Keratinocyte (primary cell): ENCODE measurements around the gene BBS2. TPM values are rescaled to one million over a fixed set of nuclear protein-coding genes. Genes with fewer than 3 reads are reported as not detected.

ENCODE experiments used
- DNase-seq: peaks from one replicate; pipeline ENCODE4 v3.0.0-alpha.2; 2011; ENCODE audit warnings: low read depth, missing footprints, low spot score
- FAIRE-seq: peaks from 2 replicates; lab custom pipeline; 2011; peaks lifted over from hg19 to GRCh38; lab: Jason Lieb, UNC
- H2AFZ ChIP-seq: 2 replicates; pipeline ENCODE4 v1.6.0; 2012; ENCODE audit warnings: low read length, control low read depth, inconsistent platforms; ENCODE audit not compliant: control insufficient read depth
- H3K27ac ChIP-seq: 2 replicates; pipeline ENCODE4 v1.5.1; 2011; ENCODE audit warnings: low read length; ENCODE audit not compliant: control insufficient read depth, insufficient read depth
- H3K27me3 ChIP-seq: 3 replicates; pipeline ENCODE4 v1.6.0; 2011; ENCODE audit warnings: low read length; ENCODE audit not compliant: control insufficient read depth, insufficient read depth; ENCODE audit errors: extremely low read depth
- H3K36me3 ChIP-seq, 2 experiments: 2 replicates in 1 of 2; 3 replicates in 1 of 2; pipeline ENCODE4 v1.5.1; 2011; ENCODE audit warnings: low read length in 2 of 2, mild to moderate bottlenecking in 1 of 2; ENCODE audit not compliant: control insufficient read depth in 2 of 2, insufficient read depth in 2 of 2; ENCODE audit errors: extremely low read depth in 1 of 2
- H3K4me1 ChIP-seq: 3 replicates; pipeline ENCODE4 v1.5.1; 2011; ENCODE audit warnings: low read length; ENCODE audit not compliant: control insufficient read depth, insufficient read depth; ENCODE audit errors: extremely low read depth
- H3K4me2 ChIP-seq: 3 replicates; pipeline ENCODE4 v1.6.0; 2011; ENCODE audit warnings: low read depth, low read length; ENCODE audit not compliant: control insufficient read depth, insufficient read depth; ENCODE audit errors: extremely low read depth
- H3K4me3 ChIP-seq, 3 experiments: fragments of 200-600 bp in 1 of 3; sonication (generic) in 1 of 3; 2 replicates in 2 of 3; 3 replicates in 1 of 3; pipeline ENCODE4 v1.5.1; 2011 to 2016; ENCODE audit warnings: low read length in 3 of 3, mild to moderate bottlenecking in 3 of 3, control low read depth in 2 of 3, inconsistent platforms in 1 of 3, low read depth in 1 of 3, mixed read lengths in 1 of 3, mixed run types in 1 of 3, moderate library complexity in 1 of 3; ENCODE audit not compliant: control insufficient read depth in 2 of 3, insufficient read depth in 2 of 3; ENCODE audit errors: extremely low read depth in 1 of 3
- H3K79me2 ChIP-seq: 2 replicates; pipeline ENCODE4 v1.6.0; 2012; ENCODE audit warnings: low read length; ENCODE audit not compliant: control insufficient read depth, insufficient read depth
- H3K9ac ChIP-seq: 3 replicates; pipeline ENCODE4 v1.6.0; 2011; ENCODE audit warnings: low read length; ENCODE audit not compliant: control insufficient read depth, insufficient read depth; ENCODE audit errors: extremely low read depth
- H3K9me1 ChIP-seq: 3 replicates; pipeline ENCODE4 v1.6.0; 2011; ENCODE audit warnings: low read length; ENCODE audit not compliant: control insufficient read depth, insufficient read depth; ENCODE audit errors: extremely low read depth
- H3K9me3 ChIP-seq: 2 replicates; pipeline ENCODE4 v1.5.1; 2012; ENCODE audit warnings: low read depth, low read length; ENCODE audit not compliant: control insufficient read depth
- H4K20me1 ChIP-seq: 3 replicates; pipeline ENCODE4 v1.6.0; 2011; ENCODE audit warnings: low read length; ENCODE audit not compliant: control insufficient read depth, insufficient read depth; ENCODE audit errors: extremely low read depth
- EZH2 ChIP-seq: IDR thresholded peaks from one replicate; pipeline ENCODE4 v1.6.1; 2012; ENCODE audit warnings: inconsistent platforms, mild to moderate bottlenecking, low read length, moderate library complexity
- dilution Hi-C: fragments of 300-500 bp; cut with MboI; formaldehyde crosslinking; loops from one replicate; pipeline ENCODE4 v1.7.0; 2020; ENCODE audit warnings: low sequenced_read_pairs; ENCODE audit not compliant: extremely low pct_ligation_motif_present
- polyA plus RNA-seq, 5 experiments: library from polyadenylated mRNA; depleted of rRNA in 3 of 5; stranded (reverse) in 3 of 5; stranded (forward) in 1 of 5; unstranded in 1 of 5; fragments of >200 nt; gene quantifications; 1 replicate in 1 of 5; 2 replicates in 3 of 5; 3 replicates in 1 of 5; pipeline versions ENCODE4 v1.2.1 to v1.2.3, GENCODE V29; 2011 to 2012; ENCODE audit warnings: missing spikeins in 2 of 5, low read depth in 1 of 5, low replicate concordance in 1 of 5
- TF ChIP-seq, protein P1 (sequence below), 3 experiments: IDR thresholded peaks in 1 of 3; conservative IDR thresholded peaks in 1 of 3; optimal IDR thresholded peaks in 1 of 3; 2 replicates in 2 of 3; 3 replicates in 1 of 3; pipeline versions ENCODE3 to v1.5.1; 2011; ENCODE audit warnings: low read length in 3 of 3, mild to moderate bottlenecking in 3 of 3, moderate library complexity in 2 of 3, control low read depth in 1 of 3, inconsistent platforms in 1 of 3; ENCODE audit not compliant: insufficient read depth in 2 of 3; ENCODE audit errors: extremely low read depth in 1 of 3

BBS2 gene
- polyA plus RNA-seq, 1 donor (not counting 4 experiments of a cell fraction or from before 2014, with no cell fraction given): 76.1 TPM

DNA sequence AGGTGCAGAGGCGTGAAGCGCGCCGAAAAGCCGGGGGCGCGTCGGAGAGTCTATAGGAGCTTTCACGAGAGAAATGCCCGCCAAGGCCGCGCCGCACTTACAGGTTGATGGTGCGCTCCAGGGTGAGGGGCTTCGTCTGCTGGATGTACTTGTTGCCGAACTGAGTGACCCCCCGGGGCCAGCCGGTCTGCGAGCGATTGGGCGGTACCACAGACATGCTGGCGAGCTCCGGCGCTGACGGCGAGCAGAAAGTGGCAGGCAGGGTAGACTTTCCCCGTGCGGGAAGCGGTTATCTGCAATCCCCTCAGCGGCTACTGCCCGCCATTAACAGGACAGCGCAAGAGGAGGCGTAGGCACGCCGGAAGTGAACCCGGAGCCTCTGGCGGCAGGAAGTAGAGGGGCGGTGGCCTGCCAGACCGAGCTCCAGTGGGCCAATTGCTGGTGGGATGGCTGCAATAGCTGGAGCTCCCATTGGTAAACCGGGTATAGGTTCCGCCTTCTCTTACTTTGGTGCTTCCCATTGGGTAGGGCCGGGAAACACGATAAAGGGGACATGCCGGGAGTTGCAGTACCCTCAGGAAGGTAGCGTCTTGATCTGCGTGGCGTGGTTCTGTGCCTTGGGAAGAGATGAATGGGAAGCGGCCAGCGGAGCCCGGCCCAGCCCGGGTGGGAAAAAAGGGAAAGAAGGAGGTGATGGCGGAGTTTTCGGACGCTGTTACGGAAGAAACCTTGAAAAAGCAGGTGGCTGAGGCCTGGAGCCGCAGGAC, 68.7 kb downstream of the BBS2 start, which contains the start of the genes NUDT21 and OGFOD1:
TSS of gene NUDT21 (minus strand) at position 347 of the 767 bp plus-strand sequence. CDS start at position 217, 130 bp downstream.
TSS of gene OGFOD1 (plus strand) at position 569 of the 767 bp plus-strand sequence. CDS start at position 628, 59 bp downstream.
- no peaks in the 10 kb centered on the region for H3K9me3 ChIP-seq
- H3K27ac ChIP-seq: peak within 1 kb of the TSS; percentile 87
- H3K4me2 ChIP-seq: peak within 1 kb of the TSS; percentile 95
- peak; percentile 89 for FAIRE-seq
- peaks cover 16 to 26% of the 10 kb centered on the region in 2 experiments for H3K36me3 ChIP-seq
- H3K27me3 ChIP-seq: no peaks in the 10 kb centered on the region
- DNase-seq: peak; percentile 88
- H3K79me2 ChIP-seq: peaks cover 69% of the 10 kb centered on the region
- H3K4me1 ChIP-seq: peaks cover 22% of the 10 kb centered on the region
- peak within 1 kb of the TSS; percentile 89 to 96 (median 90) for H3K4me3 ChIP-seq
- peak within 1 kb of the TSS; percentile 88 for H3K9ac ChIP-seq
- peak within 1 kb of the TSS; percentile 90 for H2AFZ ChIP-seq
- no peaks in the 10 kb centered on the region for H3K9me1 ChIP-seq
- no peaks in the 10 kb centered on the region for H4K20me1 ChIP-seq
- dilution Hi-C loops: no loop called here
- TF ChIP-seq EZH2: no peak
- TF ChIP-seq, protein P1, sequence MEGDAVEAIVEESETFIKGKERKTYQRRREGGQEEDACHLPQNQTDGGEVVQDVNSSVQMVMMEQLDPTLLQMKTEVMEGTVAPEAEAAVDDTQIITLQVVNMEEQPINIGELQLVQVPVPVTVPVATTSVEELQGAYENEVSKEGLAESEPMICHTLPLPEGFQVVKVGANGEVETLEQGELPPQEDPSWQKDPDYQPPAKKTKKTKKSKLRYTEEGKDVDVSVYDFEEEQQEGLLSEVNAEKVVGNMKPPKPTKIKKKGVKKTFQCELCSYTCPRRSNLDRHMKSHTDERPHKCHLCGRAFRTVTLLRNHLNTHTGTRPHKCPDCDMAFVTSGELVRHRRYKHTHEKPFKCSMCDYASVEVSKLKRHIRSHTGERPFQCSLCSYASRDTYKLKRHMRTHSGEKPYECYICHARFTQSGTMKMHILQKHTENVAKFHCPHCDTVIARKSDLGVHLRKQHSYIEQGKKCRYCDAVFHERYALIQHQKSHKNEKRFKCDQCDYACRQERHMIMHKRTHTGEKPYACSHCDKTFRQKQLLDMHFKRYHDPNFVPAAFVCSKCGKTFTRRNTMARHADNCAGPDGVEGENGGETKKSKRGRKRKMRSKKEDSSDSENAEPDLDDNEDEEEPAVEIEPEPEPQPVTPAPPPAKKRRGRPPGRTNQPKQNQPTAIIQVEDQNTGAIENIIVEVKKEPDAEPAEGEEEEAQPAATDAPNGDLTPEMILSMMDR (optimal IDR thresholded peaks at IDR 0.05 in 1 of 3, IDR thresholded peaks at IDR 0.05 in 1 of 3, conservative IDR thresholded peaks at IDR 0.05 in 1 of 3; ENCODE audit: extremely low read depth in 1 of 3, insufficient read depth in 2 of 3, low read length in 3 of 3): no peak

DNA sequence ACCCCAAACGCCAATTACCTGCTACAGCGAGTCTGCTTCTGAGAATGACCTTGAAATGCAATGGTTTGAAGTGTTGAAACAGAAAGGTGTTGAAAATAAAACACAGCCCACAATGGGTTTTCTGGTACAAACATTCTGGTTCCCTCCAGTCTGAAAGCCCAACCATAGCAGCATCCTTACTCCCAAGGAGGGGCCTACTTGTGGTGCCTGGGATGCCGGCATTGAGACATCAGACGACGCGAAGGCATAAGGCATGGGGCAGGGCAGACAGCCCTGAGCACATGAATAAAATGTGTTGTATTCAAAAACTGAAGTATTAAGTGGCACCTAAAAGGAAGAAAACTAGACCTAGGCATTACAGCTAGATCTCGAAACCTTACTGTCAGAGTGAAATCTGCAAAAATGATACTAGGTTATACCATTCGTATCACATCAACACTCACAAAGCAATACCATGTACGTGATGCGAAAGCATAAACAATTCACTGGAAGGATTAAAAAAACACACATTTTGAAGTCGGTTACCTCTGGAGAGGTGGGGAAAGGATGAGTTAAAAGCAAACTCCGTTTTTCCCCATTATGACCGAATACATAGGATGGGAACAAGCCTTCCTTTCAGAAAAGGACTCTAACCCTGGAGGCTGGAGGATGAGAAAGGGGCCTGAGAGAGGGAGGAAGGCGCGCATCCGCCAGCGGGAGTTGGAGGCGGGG, 69.4 kb downstream of the BBS2 start:
- H4K20me1 ChIP-seq: no peaks in the 10 kb centered on the region
- peak; percentile 9 for FAIRE-seq

More for the DNA sequence above, 69.4 kb downstream of the BBS2 start:
- no peaks in the 10 kb centered on the region for H3K9me1 ChIP-seq
- H3K9ac ChIP-seq: peak overlapping the region; percentile 88
- H3K9me3 ChIP-seq: no peaks in the 10 kb centered on the region
- peak overlapping the region; percentile 89 to 96 (median 90) for H3K4me3 ChIP-seq
- no peaks in the 10 kb centered on the region for H3K27me3 ChIP-seq
- H3K27ac ChIP-seq: peak overlapping the region; percentile 56
- dilution Hi-C loops: no loop called here
- no peak for DNase-seq
- peaks cover 22% of the 10 kb centered on the region for H3K4me1 ChIP-seq
- peaks cover 74% of the 10 kb centered on the region for H3K79me2 ChIP-seq
- H3K4me2 ChIP-seq: peak overlapping the region; percentile 95
- TF ChIP-seq, protein P1 (optimal IDR thresholded peaks at IDR 0.05 in 1 of 3, IDR thresholded peaks at IDR 0.05 in 1 of 3, conservative IDR thresholded peaks at IDR 0.05 in 1 of 3; ENCODE audit: extremely low read depth in 1 of 3, insufficient read depth in 2 of 3, low read length in 3 of 3): no peak
- TF ChIP-seq EZH2: no peak
- peak overlapping the region; percentile 90 for H2AFZ ChIP-seq
- H3K36me3 ChIP-seq: peaks cover 11 to 23% of the 10 kb centered on the region in 2 experiments
